ENCODE results near the gene MAT2B. TPM values are rescaled to one million over a fixed set of nuclear protein-coding genes. Genes with fewer than 3 reads are reported as not detected.

The MAT2B gene
- total RNA-seq, 1 experiment from 2014 or later, result 48.4 TPM

DNA sequence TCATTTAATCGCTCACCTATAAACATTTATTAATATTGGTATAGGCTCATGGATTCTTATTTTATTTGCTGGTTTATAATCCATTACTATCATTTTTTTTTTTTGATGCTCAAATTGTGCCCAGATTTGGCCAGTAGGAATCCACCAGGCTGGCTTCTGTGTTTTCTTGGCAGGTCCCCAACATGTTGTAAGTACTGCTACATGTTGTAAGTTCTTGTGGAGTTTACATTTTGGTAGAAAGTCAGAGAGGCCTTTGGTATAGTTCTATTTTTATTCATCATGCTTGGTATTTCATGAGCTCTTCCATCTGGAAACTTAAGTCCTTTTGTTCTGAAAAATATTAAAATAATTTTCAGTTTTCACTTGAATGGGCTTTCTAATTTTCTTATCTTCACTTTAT, 47.1 kb downstream of the MAT2B start:
- H2BK120ac ChIP-seq (ENCODE audit: low read depth, low read length, poor library complexity, severe bottlenecking), result no peak overlapping the region
- H3K23me2 ChIP-seq (ENCODE audit: insufficient read length, low read depth, low read length, poor library complexity, severe bottlenecking), result no peaks in the 10 kb centered on the region
- Mint-ChIP-seq H3K4me3 (no peak overlapping the region), H3K27me3 (ENCODE audit: low read depth) (no peaks in the 10 kb centered on the region), H3K4me1 (peaks cover 6 to 8% of the 10 kb centered on the region in 2 experiments), H3K36me3 (ENCODE audit: insufficient read depth in 1 of 3, low read depth in 3 of 3) (peaks cover 0 to 4% (median 0%) of the 10 kb centered on the region in 3 experiments; a peak in 2 of 7 replicates), H3K9me3 (peaks cover 3 to 4% of the 10 kb centered on the region in 2 experiments; a peak in 4 of 5 replicates), H3K27ac (no peak overlapping the region)
- H3K23ac ChIP-seq (ENCODE audit: insufficient read length, low read depth, low read length), result no peak overlapping the region
- no peak for DNase-seq
- TF ChIP-seq, protein P1, sequence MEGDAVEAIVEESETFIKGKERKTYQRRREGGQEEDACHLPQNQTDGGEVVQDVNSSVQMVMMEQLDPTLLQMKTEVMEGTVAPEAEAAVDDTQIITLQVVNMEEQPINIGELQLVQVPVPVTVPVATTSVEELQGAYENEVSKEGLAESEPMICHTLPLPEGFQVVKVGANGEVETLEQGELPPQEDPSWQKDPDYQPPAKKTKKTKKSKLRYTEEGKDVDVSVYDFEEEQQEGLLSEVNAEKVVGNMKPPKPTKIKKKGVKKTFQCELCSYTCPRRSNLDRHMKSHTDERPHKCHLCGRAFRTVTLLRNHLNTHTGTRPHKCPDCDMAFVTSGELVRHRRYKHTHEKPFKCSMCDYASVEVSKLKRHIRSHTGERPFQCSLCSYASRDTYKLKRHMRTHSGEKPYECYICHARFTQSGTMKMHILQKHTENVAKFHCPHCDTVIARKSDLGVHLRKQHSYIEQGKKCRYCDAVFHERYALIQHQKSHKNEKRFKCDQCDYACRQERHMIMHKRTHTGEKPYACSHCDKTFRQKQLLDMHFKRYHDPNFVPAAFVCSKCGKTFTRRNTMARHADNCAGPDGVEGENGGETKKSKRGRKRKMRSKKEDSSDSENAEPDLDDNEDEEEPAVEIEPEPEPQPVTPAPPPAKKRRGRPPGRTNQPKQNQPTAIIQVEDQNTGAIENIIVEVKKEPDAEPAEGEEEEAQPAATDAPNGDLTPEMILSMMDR (conservative IDR thresholded peaks at IDR 0.05), result no peak
- H3K18ac ChIP-seq (ENCODE audit: insufficient read length, low read depth, low read length), result no peak overlapping the region
- no peaks in the 10 kb centered on the region for H3K9me3 ChIP-seq (ENCODE audit: control insufficient read depth, low read depth, low read length)
- H2BK20ac ChIP-seq (ENCODE audit: low read depth, low read length, poor library complexity, severe bottlenecking), result no peak overlapping the region
- no peaks in the 10 kb centered on the region for H3K79me1 ChIP-seq (ENCODE audit: insufficient read depth, low read depth, low read length, poor library complexity, severe bottlenecking)
- no peak overlapping the region for H2BK15ac ChIP-seq (ENCODE audit: low read depth, low read length)
- WGBS (ENCODE audit: extremely low coverage, insufficient read length, low lambda C conversion rate), result no CpG with 5 or more reads among the region's 1 CpG
- no peak overlapping the region for H3T11ph ChIP-seq (ENCODE audit: low read length)
- H2AK5ac ChIP-seq (ENCODE audit: insufficient read length, low read length), result no peak overlapping the region
- H3K4me2 ChIP-seq (ENCODE audit: insufficient read depth, insufficient read length, low read length), result no peak overlapping the region
- no peak overlapping the region for H3K56ac ChIP-seq (ENCODE audit: insufficient read length, low read depth, low read length)
- no peak overlapping the region for H3K14ac ChIP-seq (ENCODE audit: insufficient read depth, low read length)
- no peaks in the 10 kb centered on the region for H3K79me2 ChIP-seq (ENCODE audit: insufficient read depth, low read length)
- H4K20me1 ChIP-seq (ENCODE audit: control insufficient read depth, insufficient read depth, insufficient read length), result no peaks in the 10 kb centered on the region
- H3K4ac ChIP-seq (ENCODE audit: low read depth, low read length), result no peak overlapping the region
- no peak overlapping the region for H4K8ac ChIP-seq (replicated peaks; ENCODE audit: insufficient read length, low read depth, low read length)
- H3K27ac ChIP-seq (ENCODE audit: insufficient read length, low read depth, low read length), result no peak overlapping the region
- H2BK12ac ChIP-seq (ENCODE audit: insufficient read length, low read depth, low read length), result no peak overlapping the region
- peaks cover 5% of the 10 kb centered on the region; the same call in 1 of the 2 replicates for H3K4me1 ChIP-seq (ENCODE audit: insufficient read depth, low read length)
- H2AFZ ChIP-seq (ENCODE audit: low read length), result no peak overlapping the region
- H3K9ac ChIP-seq (ENCODE audit: extremely low read depth, insufficient read length, low read length), result no peak overlapping the region
- H4K91ac ChIP-seq (ENCODE audit: insufficient read length, low read depth, low read length), result no peak overlapping the region
- H3K27me3 ChIP-seq (ENCODE audit: insufficient read depth, low read length), result no peaks in the 10 kb centered on the region
- no peak overlapping the region for H2BK5ac ChIP-seq (ENCODE audit: insufficient read length, low read length)
- H4K5ac ChIP-seq (ENCODE audit: insufficient read length, low read depth, low read length), result no peak overlapping the region

All from H9 (cell line).